Omental fat pad (tissue), 4 donors: ENCODE measurements around the gene THEM4. TPM values are rescaled to one million over a fixed set of nuclear protein-coding genes. Genes with fewer than 3 reads are reported as not detected.

Experiments used
- ATAC-seq: fragments of 150-250 bp; one replicate; pipeline ENCODE4 v1.9.1; 2016; ENCODE audit warnings: mild to moderate bottlenecking, moderate library complexity; ENCODE audit not compliant: low FRiP score
- DNase-seq: peaks from one replicate; pipeline ENCODE4 v3.0.0-alpha.2; 2019; ENCODE audit warnings: low spot score
- total RNA-seq, 4 donors: library from RNA; depleted of rRNA; stranded (reverse); fragments of >200 nt; gene quantifications; one replicate each; pipeline ENCODE4 v1.1.0, GENCODE V29; 2016
- TF ChIP-seq, protein P1 (sequence below), 3 donors: fragments of 450-650 bp; IDR thresholded peaks; one replicate each; pipeline ENCODE4 v1.5.1; 2016 to 2017; ENCODE audit warnings: antibody characterized with exemption in 3 of 3, mild to moderate bottlenecking in 3 of 3, moderate library complexity in 2 of 3

The THEM4 gene
- total RNA-seq, 4 donors from 2014 or later: 17.3 to 29.3 (median 21.8) TPM

- TF ChIP-seq, protein P1, sequence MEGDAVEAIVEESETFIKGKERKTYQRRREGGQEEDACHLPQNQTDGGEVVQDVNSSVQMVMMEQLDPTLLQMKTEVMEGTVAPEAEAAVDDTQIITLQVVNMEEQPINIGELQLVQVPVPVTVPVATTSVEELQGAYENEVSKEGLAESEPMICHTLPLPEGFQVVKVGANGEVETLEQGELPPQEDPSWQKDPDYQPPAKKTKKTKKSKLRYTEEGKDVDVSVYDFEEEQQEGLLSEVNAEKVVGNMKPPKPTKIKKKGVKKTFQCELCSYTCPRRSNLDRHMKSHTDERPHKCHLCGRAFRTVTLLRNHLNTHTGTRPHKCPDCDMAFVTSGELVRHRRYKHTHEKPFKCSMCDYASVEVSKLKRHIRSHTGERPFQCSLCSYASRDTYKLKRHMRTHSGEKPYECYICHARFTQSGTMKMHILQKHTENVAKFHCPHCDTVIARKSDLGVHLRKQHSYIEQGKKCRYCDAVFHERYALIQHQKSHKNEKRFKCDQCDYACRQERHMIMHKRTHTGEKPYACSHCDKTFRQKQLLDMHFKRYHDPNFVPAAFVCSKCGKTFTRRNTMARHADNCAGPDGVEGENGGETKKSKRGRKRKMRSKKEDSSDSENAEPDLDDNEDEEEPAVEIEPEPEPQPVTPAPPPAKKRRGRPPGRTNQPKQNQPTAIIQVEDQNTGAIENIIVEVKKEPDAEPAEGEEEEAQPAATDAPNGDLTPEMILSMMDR (IDR thresholded peaks at IDR 0.05): no peak
- no peak for DNase-seq
- ATAC-seq: no peak
These were observed 39.2 kb upstream of the THEM4 start for GRCh38 chr1:151948506-151948905.

GRCh38 chr1:151947140-151947539, 37.8 kb upstream of the THEM4 start:
- DNase-seq: no peak
- TF ChIP-seq, protein P1 (IDR thresholded peaks at IDR 0.05): no peak
- no peak for ATAC-seq

- peak; percentile 85 for DNase-seq
- TF ChIP-seq, protein P1 (IDR thresholded peaks at IDR 0.05): peak in 1 of 3 donors; percentile 11
- peak; percentile 68 for ATAC-seq
These were observed 36.7 kb upstream of the THEM4 start for GRCh38 chr1:151945725-151946722.

DNA sequence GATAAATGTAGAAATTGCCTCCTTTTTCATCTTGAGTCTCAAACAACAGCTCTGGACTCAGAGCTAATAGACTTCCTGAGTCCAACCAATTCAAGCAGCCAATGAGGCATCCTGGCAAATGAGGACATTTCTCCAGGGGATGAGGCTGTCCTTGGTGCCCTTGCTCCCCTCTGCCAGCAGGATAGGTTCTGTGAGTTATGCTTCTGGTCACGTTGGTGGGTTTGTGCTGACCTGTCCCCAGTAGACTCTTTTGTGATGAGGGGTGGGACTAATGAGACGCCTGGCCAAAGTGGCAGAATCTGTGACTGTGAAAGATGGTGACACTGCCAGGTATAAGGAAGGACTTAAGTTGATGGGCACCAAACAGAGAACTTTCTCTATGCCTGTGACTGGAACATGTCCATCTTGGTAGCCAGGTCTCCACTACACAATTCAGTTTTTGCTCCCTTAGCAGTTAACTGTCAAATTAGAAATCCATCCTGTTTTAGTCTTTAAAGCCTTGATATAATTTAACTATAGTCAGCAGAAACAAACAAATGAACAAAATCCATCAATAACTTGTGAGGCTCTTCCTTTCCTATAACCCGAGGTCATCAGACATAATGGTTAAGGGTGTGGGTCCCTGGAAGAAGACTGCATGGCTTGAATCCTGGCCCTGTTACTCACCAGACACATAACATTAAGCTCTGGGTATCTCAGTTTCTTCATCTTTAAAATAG, 35.7 kb upstream of the THEM4 start:
- ATAC-seq: no peak
- TF ChIP-seq, protein P1 (IDR thresholded peaks at IDR 0.05): no peak

GRCh38 chr1:151944126-151944856, 35.0 kb upstream of the THEM4 start:
- ATAC-seq: peak; percentile 3
- TF ChIP-seq, protein P1 (IDR thresholded peaks at IDR 0.05): no peak
- no peak for DNase-seq

More for the DNA sequence above, 35.7 kb upstream of the THEM4 start:
- no peak for DNase-seq

- TF ChIP-seq, protein P1 (IDR thresholded peaks at IDR 0.05): no peak
- ATAC-seq (no peak), DNase-seq (no peak)
These were observed 34.3 kb upstream of the THEM4 start for GRCh38 chr1:151943591-151943990.
